ENCODE measurements around the gene BRD1.

Gene BRD1

GRCh38 chr22:49796596-49797270 lies 30.9 kb downstream of the BRD1 start:
- TF ChIP-seq CTCF (IDR thresholded peaks at IDR 0.05; ENCODE audit: low read depth, low read length) = no peak
- no peak overlapping the region for H3K4me3 ChIP-seq (ENCODE audit: low read depth, low read length)

GRCh38 chr22:49795521-49795920 lies 32.2 kb downstream of the BRD1 start:
- no peak for TF ChIP-seq CTCF (IDR thresholded peaks at IDR 0.05; ENCODE audit: low read depth, low read length)
- H3K4me3 ChIP-seq (ENCODE audit: low read depth, low read length) = no peak overlapping the region

- no peak for TF ChIP-seq CTCF (IDR thresholded peaks at IDR 0.05; ENCODE audit: low read depth, low read length)
- no peak overlapping the region for H3K4me3 ChIP-seq (ENCODE audit: low read depth, low read length)
Measured at GRCh38 chr22:49793871-49794270, 33.8 kb downstream of the BRD1 start.

GRCh38 chr22:49793296-49793695 lies 34.4 kb downstream of the BRD1 start:
- no peak for TF ChIP-seq CTCF (IDR thresholded peaks at IDR 0.05; ENCODE audit: low read depth, low read length)
- H3K4me3 ChIP-seq (ENCODE audit: low read depth, low read length) = no peak overlapping the region

- no peak for TF ChIP-seq CTCF (IDR thresholded peaks at IDR 0.05; ENCODE audit: low read depth, low read length)
- no peak overlapping the region for H3K4me3 ChIP-seq (ENCODE audit: low read depth, low read length)
Measured at GRCh38 chr22:49792107-49792506, 35.6 kb downstream of the BRD1 start.

- H3K4me3 ChIP-seq (ENCODE audit: low read depth, low read length) = no peak overlapping the region
- no peak for TF ChIP-seq CTCF (IDR thresholded peaks at IDR 0.05; ENCODE audit: low read depth, low read length)
Measured at GRCh38 chr22:49791682-49792081, 36.0 kb downstream of the BRD1 start.

- TF ChIP-seq CTCF (IDR thresholded peaks at IDR 0.05; ENCODE audit: low read depth, low read length) = no peak
Measured at GRCh38 chr22:49790912-49791311, 36.8 kb downstream of the BRD1 start.

More at GRCh38 chr22:49790912-49791311, 36.8 kb downstream of the BRD1 start:
- no peak overlapping the region for H3K4me3 ChIP-seq (ENCODE audit: low read depth, low read length)
